ENCODE results near the gene FAF1. TPM values are rescaled to one million over a fixed set of nuclear protein-coding genes. Genes with fewer than 3 reads are reported as not detected.

Gene FAF1
- total RNA-seq, 6 experiments from 2014 or later = 24.1 to 32.4 (median 31.6) TPM

DNA sequence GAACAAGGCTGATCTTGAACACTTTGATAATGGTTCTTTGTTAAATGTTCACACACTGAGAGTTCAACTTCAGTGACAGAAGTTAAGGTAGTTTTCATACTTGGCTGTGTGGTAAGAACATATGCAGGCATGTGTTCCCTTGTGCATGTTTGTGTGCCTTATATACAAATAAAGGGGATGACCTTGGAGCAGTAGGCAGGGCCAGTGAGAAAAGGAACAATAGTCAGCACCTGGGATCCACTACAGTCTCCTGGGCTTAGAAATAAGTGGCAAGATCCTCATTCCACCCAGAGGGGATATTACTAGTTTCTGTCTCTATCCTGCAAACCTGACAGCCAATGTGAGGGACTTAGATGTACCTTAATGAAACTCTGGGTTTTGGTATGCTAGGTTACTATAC is 486.6 kb downstream of the FAF1 start:
- Histone ChIP-seq H3K27me3 (no peaks in the 10 kb centered on the region), H3K9me3 (no peaks in the 10 kb centered on the region), H3K4me1 (no peaks in the 10 kb centered on the region), H3K27ac (no peak overlapping the region), H3K4me3 (no peak overlapping the region), H3K36me3 (peaks cover 0 to 8% (median 3%) of the 10 kb centered on the region in 4 donors)
- TF ChIP-seq, protein P1, sequence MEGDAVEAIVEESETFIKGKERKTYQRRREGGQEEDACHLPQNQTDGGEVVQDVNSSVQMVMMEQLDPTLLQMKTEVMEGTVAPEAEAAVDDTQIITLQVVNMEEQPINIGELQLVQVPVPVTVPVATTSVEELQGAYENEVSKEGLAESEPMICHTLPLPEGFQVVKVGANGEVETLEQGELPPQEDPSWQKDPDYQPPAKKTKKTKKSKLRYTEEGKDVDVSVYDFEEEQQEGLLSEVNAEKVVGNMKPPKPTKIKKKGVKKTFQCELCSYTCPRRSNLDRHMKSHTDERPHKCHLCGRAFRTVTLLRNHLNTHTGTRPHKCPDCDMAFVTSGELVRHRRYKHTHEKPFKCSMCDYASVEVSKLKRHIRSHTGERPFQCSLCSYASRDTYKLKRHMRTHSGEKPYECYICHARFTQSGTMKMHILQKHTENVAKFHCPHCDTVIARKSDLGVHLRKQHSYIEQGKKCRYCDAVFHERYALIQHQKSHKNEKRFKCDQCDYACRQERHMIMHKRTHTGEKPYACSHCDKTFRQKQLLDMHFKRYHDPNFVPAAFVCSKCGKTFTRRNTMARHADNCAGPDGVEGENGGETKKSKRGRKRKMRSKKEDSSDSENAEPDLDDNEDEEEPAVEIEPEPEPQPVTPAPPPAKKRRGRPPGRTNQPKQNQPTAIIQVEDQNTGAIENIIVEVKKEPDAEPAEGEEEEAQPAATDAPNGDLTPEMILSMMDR (IDR thresholded peaks at IDR 0.05) = no peak
- no peak for TF ChIP-seq POLR2A (IDR thresholded peaks at IDR 0.05)
- ATAC-seq = no peak
- DNase-seq = no peak
- intact Hi-C loops (cut with DNase I) = no loop called here

DNA sequence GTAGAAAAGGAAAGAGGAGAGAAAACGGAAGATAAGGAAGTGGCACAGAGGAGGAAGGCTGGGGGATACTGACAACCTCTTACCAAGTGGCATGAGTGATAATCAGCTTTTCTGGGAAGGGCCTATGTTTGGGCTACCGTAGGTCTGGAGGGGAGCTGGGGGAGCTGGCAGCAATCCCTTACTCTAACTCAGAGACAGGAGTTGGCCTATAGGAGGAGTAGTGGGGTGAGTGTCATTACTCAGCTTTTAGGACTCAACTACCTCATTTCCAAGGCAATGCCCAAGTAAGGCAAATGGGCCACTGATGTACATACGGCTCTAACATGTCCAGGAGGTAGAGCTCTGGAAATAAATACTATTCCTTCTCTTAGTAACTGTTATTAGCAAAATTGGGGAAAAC is 488.1 kb downstream of the FAF1 start:
- 86% methylated on average over 2 of the region's 3 CpGs for WGBS (ENCODE audit: insufficient coverage, low coverage, low lambda C conversion rate, missing lambda C conversion rate)

DNA sequence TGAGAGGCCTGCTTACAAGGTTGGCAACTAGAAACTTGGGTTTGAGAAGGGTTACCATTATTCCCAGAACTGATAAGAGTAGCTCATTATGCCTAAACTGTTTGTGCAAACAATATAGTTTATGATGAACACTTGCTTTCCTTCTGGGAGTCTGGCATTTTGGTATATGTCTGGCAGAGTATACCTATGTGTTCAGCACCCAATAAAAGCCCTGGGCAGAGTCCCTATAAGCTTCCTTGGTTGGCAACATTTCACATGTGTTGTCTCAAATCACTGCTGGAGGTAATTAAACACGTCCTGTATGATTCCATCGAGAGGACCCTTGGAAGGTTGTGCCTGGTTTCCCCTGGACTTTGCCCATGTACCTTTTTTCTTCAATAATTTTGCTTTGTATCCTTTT is 497.1 kb downstream of the FAF1 start:
- DNase-seq = no peak
- WGBS (ENCODE audit: insufficient coverage, low coverage, low lambda C conversion rate, missing lambda C conversion rate) = 87% methylated on average over 2 of the region's 2 CpGs

More for the DNA sequence above, 488.1 kb downstream of the FAF1 start:
- TF ChIP-seq, protein P1 (IDR thresholded peaks at IDR 0.05) = no peak
- H3K9me3 ChIP-seq = no peaks in the 10 kb centered on the region
- ATAC-seq (no peak), DNase-seq (no peak)
- intact Hi-C loops (cut with DNase I) = no loop called here
- no peak overlapping the region for H3K4me3 ChIP-seq
- no peak overlapping the region for H3K27ac ChIP-seq
- H3K27me3 ChIP-seq = no peaks in the 10 kb centered on the region
- H3K36me3 ChIP-seq = peaks cover 0 to 8% (median 3%) of the 10 kb centered on the region in 4 donors
- no peaks in the 10 kb centered on the region for H3K4me1 ChIP-seq

DNA sequence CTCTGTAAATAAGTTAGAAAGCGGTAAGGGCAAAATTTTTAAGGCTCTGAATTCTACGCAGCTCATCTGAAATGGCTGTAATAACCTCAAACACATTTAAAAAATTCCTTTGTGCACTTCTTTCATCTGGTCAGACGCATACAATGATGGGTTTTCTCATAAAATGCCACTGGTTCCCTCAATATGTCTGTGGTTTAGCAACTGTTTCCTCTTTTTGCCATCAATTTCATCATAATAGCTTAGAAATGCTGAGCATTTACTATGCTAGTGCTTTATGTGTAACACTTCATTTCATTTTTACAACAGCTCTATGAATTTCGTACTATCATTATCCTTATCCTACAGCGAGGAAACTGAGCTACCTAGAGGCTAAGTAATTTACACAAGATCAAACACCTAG is 501.6 kb downstream of the FAF1 start:
- no peak for TF ChIP-seq POLR2A (IDR thresholded peaks at IDR 0.05)
- Histone ChIP-seq H3K4me1 (no peaks in the 10 kb centered on the region), H3K27me3 (no peaks in the 10 kb centered on the region), H3K27ac (no peak overlapping the region), H3K4me3 (no peak overlapping the region), H3K9me3 (no peaks in the 10 kb centered on the region), H3K36me3 (no peaks in the 10 kb centered on the region)
- no peak for DNase-seq
- WGBS (ENCODE audit: insufficient coverage, low coverage, low lambda C conversion rate, missing lambda C conversion rate) = 67% methylated on average over 5 of the region's 5 CpGs
- ATAC-seq = no peak
- intact Hi-C loops (cut with DNase I) = no loop called here

More for the DNA sequence above, 497.1 kb downstream of the FAF1 start:
- ATAC-seq = no peak
- intact Hi-C loops (cut with DNase I) = no loop called here
- Histone ChIP-seq H3K9me3 (no peaks in the 10 kb centered on the region), H3K27ac (no peak overlapping the region), H3K27me3 (no peaks in the 10 kb centered on the region), H3K36me3 (no peaks in the 10 kb centered on the region), H3K4me3 (no peak overlapping the region), H3K4me1 (no peaks in the 10 kb centered on the region)
- no peak for TF ChIP-seq POLR2A (IDR thresholded peaks at IDR 0.05)
- TF ChIP-seq, protein P1 (IDR thresholded peaks at IDR 0.05) = no peak

DNA sequence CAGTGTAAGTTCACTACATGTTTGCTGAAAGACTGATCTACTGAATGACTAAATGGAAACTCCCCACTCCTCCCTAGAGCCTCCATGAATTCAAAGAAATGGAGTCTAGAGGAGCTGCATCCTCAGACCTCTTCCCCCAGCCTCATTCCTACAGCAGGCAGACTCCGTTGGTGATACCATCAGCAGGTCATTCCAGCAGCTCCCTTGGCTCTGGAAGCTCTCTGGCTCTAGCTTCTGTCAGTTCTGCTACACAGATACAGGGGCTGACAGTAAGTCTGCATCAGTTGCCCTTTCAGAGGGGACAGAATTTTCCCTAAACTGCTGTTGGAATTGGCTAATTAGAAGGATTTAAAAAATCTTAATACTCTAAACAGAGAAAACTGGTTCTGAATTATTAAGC is 505.2 kb downstream of the FAF1 start:
- ATAC-seq (no peak), DNase-seq (no peak)
- TF ChIP-seq POLR2A (IDR thresholded peaks at IDR 0.05) = no peak
- TF ChIP-seq, protein P1 (IDR thresholded peaks at IDR 0.05) = no peak
- Histone ChIP-seq H3K9me3 (no peaks in the 10 kb centered on the region), H3K27ac (no peak overlapping the region), H3K4me3 (no peak overlapping the region), H3K27me3 (no peaks in the 10 kb centered on the region), H3K36me3 (no peaks in the 10 kb centered on the region), H3K4me1 (no peaks in the 10 kb centered on the region)
- intact Hi-C loops (cut with DNase I) = no loop called here
- whole genome bisulfite sequencing (ENCODE audit: insufficient coverage, low coverage, low lambda C conversion rate, missing lambda C conversion rate) = 100% methylated on average over 1 of the region's 1 CpG

All from right lobe of liver (tissue), 6 donors.